Activated T-helper 1 cell treated with anti-CD3 and anti-CD28 coated beads, Interleukin-12 subunit alpha, Interleukin-12 subunit beta, Interleukin-2, Interleukin-4 antibody, amounts not matched to agents 30 ng/mL and 10 ng/mL and 1 ng/mL, durations not matched to agents 14 hours and 24 hours and 36 hours (primary cell): ENCODE results near the gene RASA3. TPM values are rescaled to one million over a fixed set of nuclear protein-coding genes. Genes with fewer than 3 reads are reported as not detected.

ENCODE experiments used
- DNase-seq: peaks from one replicate; pipeline ENCODE4 v3.0.0; 2021; ENCODE audit warnings: low spot score
- H3K27ac Mint-ChIP-seq: one replicate; pipeline ENCODE4 v1.8.0; 2021; ENCODE audit warnings: mild to moderate bottlenecking, mixed read lengths
- H3K27me3 Mint-ChIP-seq: one replicate; pipeline ENCODE4 v1.8.0; 2022; ENCODE audit warnings: mild to moderate bottlenecking, moderate library complexity, mixed read lengths; ENCODE audit not compliant: insufficient read depth
- H3K36me3 Mint-ChIP-seq: one replicate; pipeline ENCODE4 v1.8.0; 2021; ENCODE audit warnings: low read depth, mixed read lengths
- H3K4me1 Mint-ChIP-seq: one replicate; pipeline ENCODE4 v1.8.0; 2021; ENCODE audit warnings: low read depth, mixed read lengths
- H3K4me3 Mint-ChIP-seq: one replicate; pipeline ENCODE4 v1.8.0; 2021; ENCODE audit warnings: mild to moderate bottlenecking, moderate library complexity, mixed read lengths
- H3K9me3 Mint-ChIP-seq: one replicate; pipeline ENCODE4 v1.8.0; 2021; ENCODE audit warnings: mixed read lengths
- intact Hi-C: fragments of 100-400 bp; cut with micrococcal nuclease; formaldehyde crosslinking; loops from one replicate; pipeline ENCODE4 v1.15.1; 2024
- total RNA-seq: library from RNA; stranded (reverse); gene quantifications from 2 replicates; pipeline ENCODE4 v1.2.3, GENCODE V29; 2022

Gene RASA3
- total RNA-seq, 1 donor from 2014 or later = 23.5 TPM

- Mint-ChIP-seq H3K36me3 (no peaks in the 10 kb centered on the region), H3K27me3 (no peaks in the 10 kb centered on the region), H3K4me1 (no peaks in the 10 kb centered on the region), H3K27ac (no peak overlapping the region), H3K4me3 (no peak overlapping the region), H3K9me3 (no peaks in the 10 kb centered on the region)
- intact Hi-C loops = no loop called here
- no peak for DNase-seq
Measured at GRCh38 chr13:113945857-113946408, 186.5 kb downstream of the RASA3 start.

GRCh38 chr13:113943821-113944565 is 188.4 kb downstream of the RASA3 start:
- no peaks in the 10 kb centered on the region for H3K36me3 Mint-ChIP-seq
- H3K4me3 Mint-ChIP-seq = no peak overlapping the region
- intact Hi-C loops = no loop called here
- H3K4me1 Mint-ChIP-seq = no peaks in the 10 kb centered on the region
- H3K27me3 Mint-ChIP-seq = no peaks in the 10 kb centered on the region
- DNase-seq = no peak
- H3K27ac Mint-ChIP-seq = no peak overlapping the region
- H3K9me3 Mint-ChIP-seq = no peaks in the 10 kb centered on the region

- no peak overlapping the region for H3K27ac Mint-ChIP-seq
- no peaks in the 10 kb centered on the region for H3K9me3 Mint-ChIP-seq
- intact Hi-C loops = no loop called here
- no peaks in the 10 kb centered on the region for H3K27me3 Mint-ChIP-seq
- H3K4me1 Mint-ChIP-seq = no peaks in the 10 kb centered on the region
- H3K36me3 Mint-ChIP-seq = no peaks in the 10 kb centered on the region
- DNase-seq = no peak
- no peak overlapping the region for H3K4me3 Mint-ChIP-seq
Measured at GRCh38 chr13:113942591-113943103, 189.8 kb downstream of the RASA3 start.

GRCh38 chr13:113941571-113942191 is 190.7 kb downstream of the RASA3 start:
- Mint-ChIP-seq H3K4me3 (no peak overlapping the region), H3K27ac (no peak overlapping the region), H3K36me3 (no peaks in the 10 kb centered on the region), H3K9me3 (no peaks in the 10 kb centered on the region), H3K27me3 (no peaks in the 10 kb centered on the region), H3K4me1 (no peaks in the 10 kb centered on the region)
- intact Hi-C loops = no loop called here
- DNase-seq = no peak

GRCh38 chr13:113939944-113940297 is 192.5 kb downstream of the RASA3 start:
- Mint-ChIP-seq H3K27me3 (no peaks in the 10 kb centered on the region), H3K27ac (no peak overlapping the region), H3K4me3 (no peak overlapping the region), H3K36me3 (no peaks in the 10 kb centered on the region), H3K4me1 (no peaks in the 10 kb centered on the region), H3K9me3 (no peaks in the 10 kb centered on the region)
- intact Hi-C loops = no loop called here
- no peak for DNase-seq

- no peaks in the 10 kb centered on the region for H3K4me1 Mint-ChIP-seq
Measured at GRCh38 chr13:113939129-113939943, 193.1 kb downstream of the RASA3 start.

GRCh38 chr13:113938716-113939115 is 193.7 kb downstream of the RASA3 start:
- Mint-ChIP-seq H3K27me3 (no peaks in the 10 kb centered on the region), H3K36me3 (no peaks in the 10 kb centered on the region), H3K4me1 (no peaks in the 10 kb centered on the region), H3K4me3 (no peak overlapping the region), H3K9me3 (no peaks in the 10 kb centered on the region), H3K27ac (no peak overlapping the region)
- intact Hi-C loops = no loop called here
- DNase-seq = no peak

More at GRCh38 chr13:113939129-113939943, 193.1 kb downstream of the RASA3 start:
- Mint-ChIP-seq H3K36me3 (no peaks in the 10 kb centered on the region), H3K9me3 (no peaks in the 10 kb centered on the region), H3K4me3 (no peak overlapping the region), H3K27me3 (no peaks in the 10 kb centered on the region), H3K27ac (no peak overlapping the region)
- no peak for DNase-seq
- intact Hi-C loops = no loop called here

GRCh38 chr13:113938246-113938645 is 194.2 kb downstream of the RASA3 start:
- H3K4me1 Mint-ChIP-seq = no peaks in the 10 kb centered on the region
- H3K36me3 Mint-ChIP-seq = no peaks in the 10 kb centered on the region
- H3K9me3 Mint-ChIP-seq = no peaks in the 10 kb centered on the region
- no peak overlapping the region for H3K4me3 Mint-ChIP-seq
- H3K27ac Mint-ChIP-seq = no peak overlapping the region
- no peak for DNase-seq
- intact Hi-C loops = no loop called here
- peaks cover 1% of the 10 kb centered on the region for H3K27me3 Mint-ChIP-seq

GRCh38 chr13:113937527-113938180 is 194.8 kb downstream of the RASA3 start:
- Mint-ChIP-seq H3K9me3 (no peaks in the 10 kb centered on the region), H3K27me3 (peaks cover 6% of the 10 kb centered on the region), H3K36me3 (no peaks in the 10 kb centered on the region), H3K27ac (no peak overlapping the region), H3K4me1 (no peaks in the 10 kb centered on the region), H3K4me3 (no peak overlapping the region)
- intact Hi-C loops = no loop called here
- no peak for DNase-seq

GRCh38 chr13:113937073-113937472 is 195.3 kb downstream of the RASA3 start:
- no peaks in the 10 kb centered on the region for H3K9me3 Mint-ChIP-seq
- H3K4me1 Mint-ChIP-seq = peaks cover 1% of the 10 kb centered on the region
- H3K4me3 Mint-ChIP-seq = no peak overlapping the region
- H3K36me3 Mint-ChIP-seq = no peaks in the 10 kb centered on the region
- no peak overlapping the region for H3K27ac Mint-ChIP-seq
- intact Hi-C loops = no loop called here
- H3K27me3 Mint-ChIP-seq = peaks cover 9% of the 10 kb centered on the region
- no peak for DNase-seq

- intact Hi-C loops = no loop called here
- Mint-ChIP-seq H3K27ac (no peak overlapping the region), H3K9me3 (no peaks in the 10 kb centered on the region), H3K27me3 (peaks cover 9% of the 10 kb centered on the region), H3K4me3 (no peak overlapping the region), H3K4me1 (peaks cover 8% of the 10 kb centered on the region), H3K36me3 (no peaks in the 10 kb centered on the region)
- DNase-seq = no peak
Measured at GRCh38 chr13:113936166-113936965, 196.1 kb downstream of the RASA3 start.
